Measurements from ENCODE around the gene MIDN.
"Not testable (repeated sequence)": the region's sequence is repeated elsewhere in the genome, so short reads cannot be mapped to it uniquely, and the experiment has no call there.

The MIDN gene

DNA sequence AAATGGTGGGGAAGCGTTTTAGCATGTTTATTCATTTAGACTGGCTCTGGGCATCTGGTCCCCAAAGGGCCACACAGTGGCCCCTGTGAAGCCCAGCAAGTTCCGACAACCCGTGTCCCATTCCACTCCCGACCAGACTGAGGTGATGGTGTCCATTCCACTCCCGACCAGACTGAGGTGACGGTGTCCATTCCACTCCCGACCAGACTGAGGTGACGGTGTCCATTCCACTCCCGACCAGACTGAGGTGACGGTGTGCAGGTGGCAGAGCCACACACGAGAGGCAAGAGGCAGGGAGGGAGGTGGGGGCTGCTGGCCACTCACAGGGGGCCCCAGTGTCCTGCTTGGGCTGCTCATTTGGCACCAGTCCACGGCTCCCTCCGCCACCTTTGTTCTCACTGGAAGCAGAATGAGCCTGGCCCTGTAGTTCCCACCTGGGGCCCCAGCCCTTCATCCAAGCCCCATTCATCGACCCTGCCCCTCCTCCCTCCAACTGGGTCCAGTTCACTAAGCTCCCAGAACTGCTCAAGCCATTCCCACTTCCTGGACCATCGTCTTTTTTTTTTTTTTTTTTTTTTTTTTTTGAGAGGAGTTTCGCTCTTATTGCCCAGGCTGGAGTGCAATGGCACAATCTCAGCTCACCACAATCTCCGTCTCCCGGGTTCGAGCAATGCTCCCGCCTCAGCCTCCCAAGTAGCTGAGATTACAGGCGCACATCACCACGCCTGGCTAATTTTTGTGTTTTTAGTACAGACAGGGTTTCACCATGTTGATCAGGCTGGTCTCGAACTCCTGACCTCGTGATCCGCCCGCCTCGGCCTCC lies 1.9 kb upstream of the MIDN start:
- H3K4me3 ChIP-seq (ENCODE audit: low read depth, low read length); H3K27ac ChIP-seq (ENCODE audit: extremely low read depth, low read depth, low read length); H3K9me3 ChIP-seq (ENCODE audit: control insufficient read depth, insufficient read depth, low read depth, low read length); H3K4me1 ChIP-seq (ENCODE audit: control insufficient read depth, insufficient read depth, low read length): not testable (repeated sequence)
- TF ChIP-seq, protein P1, sequence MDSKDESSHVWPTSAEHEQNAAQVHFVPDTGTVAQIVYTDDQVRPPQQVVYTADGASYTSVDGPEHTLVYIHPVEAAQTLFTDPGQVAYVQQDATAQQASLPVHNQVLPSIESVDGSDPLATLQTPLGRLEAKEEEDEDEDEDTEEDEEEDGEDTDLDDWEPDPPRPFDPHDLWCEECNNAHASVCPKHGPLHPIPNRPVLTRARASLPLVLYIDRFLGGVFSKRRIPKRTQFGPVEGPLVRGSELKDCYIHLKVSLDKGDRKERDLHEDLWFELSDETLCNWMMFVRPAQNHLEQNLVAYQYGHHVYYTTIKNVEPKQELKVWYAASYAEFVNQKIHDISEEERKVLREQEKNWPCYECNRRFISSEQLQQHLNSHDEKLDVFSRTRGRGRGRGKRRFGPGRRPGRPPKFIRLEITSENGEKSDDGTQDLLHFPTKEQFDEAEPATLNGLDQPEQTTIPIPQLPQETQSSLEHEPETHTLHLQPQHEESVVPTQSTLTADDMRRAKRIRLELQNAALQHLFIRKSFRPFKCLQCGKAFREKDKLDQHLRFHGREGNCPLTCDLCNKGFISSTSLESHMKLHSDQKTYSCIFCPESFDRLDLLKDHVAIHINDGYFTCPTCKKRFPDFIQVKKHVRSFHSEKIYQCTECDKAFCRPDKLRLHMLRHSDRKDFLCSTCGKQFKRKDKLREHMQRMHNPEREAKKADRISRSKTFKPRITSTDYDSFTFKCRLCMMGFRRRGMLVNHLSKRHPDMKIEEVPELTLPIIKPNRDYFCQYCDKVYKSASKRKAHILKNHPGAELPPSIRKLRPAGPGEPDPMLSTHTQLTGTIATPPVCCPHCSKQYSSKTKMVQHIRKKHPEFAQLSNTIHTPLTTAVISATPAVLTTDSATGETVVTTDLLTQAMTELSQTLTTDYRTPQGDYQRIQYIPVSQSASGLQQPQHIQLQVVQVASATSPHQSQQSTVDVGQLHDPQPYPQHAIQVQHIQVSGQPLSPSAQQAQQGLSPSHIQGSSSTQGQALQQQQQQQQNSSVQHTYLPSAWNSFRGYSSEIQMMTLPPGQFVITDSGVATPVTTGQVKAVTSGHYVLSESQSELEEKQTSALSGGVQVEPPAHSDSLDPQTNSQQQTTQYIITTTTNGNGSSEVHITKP (tag by site-specific recombination; IDR thresholded peaks at IDR 0.05) = 0 out of 2 replicates have a peak, but pooled peaks have one; percentile 29
- TF ChIP-seq BCL11A (tag by site-specific recombination; IDR thresholded peaks at IDR 0.05; ENCODE audit: low read depth) (peak; percentile 89), ZBTB7A (tag by site-specific recombination; IDR thresholded peaks at IDR 0.05; ENCODE audit: low read depth) (peak; percentile 77; the same call in 1 of the 2 replicates), KLF1 (tag by site-specific recombination; IDR thresholded peaks at IDR 0.05) (0 out of 2 replicates have a peak, but pooled peaks have one; percentile 1), GLIS2 (tag by site-specific recombination; IDR thresholded peaks at IDR 0.05) (peak; percentile 52; the same call in 1 of the 2 replicates), ZNF362 (tag by site-specific recombination; IDR thresholded peaks at IDR 0.05) (peak; percentile 93), BCL11B (tag by site-specific recombination; IDR thresholded peaks at IDR 0.05; ENCODE audit: low read depth) (0 out of 2 replicates have a peak, but pooled peaks have one; percentile 44), ZBTB8A (tag by site-specific recombination; IDR thresholded peaks at IDR 0.05) (peak; percentile 36), ZNF18 (tag by site-specific recombination; IDR thresholded peaks at IDR 0.05) (peak; percentile 67; the same call in 1 of the 2 replicates), KLF8 (tag by site-specific recombination; IDR thresholded peaks at IDR 0.05) (peak; percentile 20; the same call in 1 of the 2 replicates), ZNF600 (tag by site-specific recombination; IDR thresholded peaks at IDR 0.05) (peak; percentile 92), PATZ1 (tag by site-specific recombination; IDR thresholded peaks at IDR 0.05) (peak; percentile 87), ZBTB17 (tag by site-specific recombination; IDR thresholded peaks at IDR 0.05) (peak; percentile 39; the same call in 1 of the 2 replicates)
- TF ChIP-seq, protein P2, sequence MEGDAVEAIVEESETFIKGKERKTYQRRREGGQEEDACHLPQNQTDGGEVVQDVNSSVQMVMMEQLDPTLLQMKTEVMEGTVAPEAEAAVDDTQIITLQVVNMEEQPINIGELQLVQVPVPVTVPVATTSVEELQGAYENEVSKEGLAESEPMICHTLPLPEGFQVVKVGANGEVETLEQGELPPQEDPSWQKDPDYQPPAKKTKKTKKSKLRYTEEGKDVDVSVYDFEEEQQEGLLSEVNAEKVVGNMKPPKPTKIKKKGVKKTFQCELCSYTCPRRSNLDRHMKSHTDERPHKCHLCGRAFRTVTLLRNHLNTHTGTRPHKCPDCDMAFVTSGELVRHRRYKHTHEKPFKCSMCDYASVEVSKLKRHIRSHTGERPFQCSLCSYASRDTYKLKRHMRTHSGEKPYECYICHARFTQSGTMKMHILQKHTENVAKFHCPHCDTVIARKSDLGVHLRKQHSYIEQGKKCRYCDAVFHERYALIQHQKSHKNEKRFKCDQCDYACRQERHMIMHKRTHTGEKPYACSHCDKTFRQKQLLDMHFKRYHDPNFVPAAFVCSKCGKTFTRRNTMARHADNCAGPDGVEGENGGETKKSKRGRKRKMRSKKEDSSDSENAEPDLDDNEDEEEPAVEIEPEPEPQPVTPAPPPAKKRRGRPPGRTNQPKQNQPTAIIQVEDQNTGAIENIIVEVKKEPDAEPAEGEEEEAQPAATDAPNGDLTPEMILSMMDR (tag by site-specific recombination; IDR thresholded peaks at IDR 0.05) = peak; percentile 51
- POLR2A ChIA-PET = interaction anchor here (0.6 to 7.7 kb wide), 3 partner anchors 20 to 575 kb away, joined by 8 to 231 read pairs (median 128); partner anchors contain the start of gene CIRBP
- CTCF ChIA-PET = interaction anchor here (0.6 to 5.5 kb wide), 3 partner anchors 18 to 221 kb away, joined by 3 to 299 read pairs (median 3); partner anchors contain the start of gene CIRBP
- peaks cover 0 to 16% of the 10 kb centered on the region in 2 experiments; a peak in 1 of 3 replicates for H3K36me3 ChIP-seq (ENCODE audit: control insufficient read depth in 2 of 2, insufficient read depth in 1 of 2, low read length in 2 of 2)
